Ascending aorta (tissue), 2 donors: ENCODE data around the gene COX7A1. TPM values are rescaled to one million over a fixed set of nuclear protein-coding genes. Genes with fewer than 3 reads are reported as not detected.
"Not testable (repeated sequence)": the region's sequence is repeated elsewhere in the genome, so short reads cannot be mapped to it uniquely, and the experiment has no call there.

ENCODE experiments used
- DNase-seq, 2 donors: peaks; one replicate each; pipeline ENCODE4 v3.0.0-alpha.2; 2019; ENCODE audit warnings: low spot score in 2 of 2
- H3K27ac ChIP-seq, 2 donors: fragments of 200-600 bp; sonication (generic); one replicate each; pipeline ENCODE4 v1.5.1; 2016 to 2017; ENCODE audit warnings: mild to moderate bottlenecking in 1 of 2
- H3K27me3 ChIP-seq: fragments of 200-600 bp; sonication (generic); one replicate; pipeline ENCODE4 v1.5.1; 2017
- H3K36me3 ChIP-seq, 2 donors: fragments of 200-600 bp; sonication (generic); one replicate each; pipeline ENCODE4 v1.5.1; 2016
- H3K4me1 ChIP-seq, 2 donors: fragments of 200-600 bp; sonication (generic); one replicate each; pipeline ENCODE4 v1.5.1; 2016 to 2017; ENCODE audit warnings: mild to moderate bottlenecking in 1 of 2
- H3K4me3 ChIP-seq, 2 donors: fragments of 200-600 bp; sonication (generic); one replicate each; pipeline ENCODE4 v1.5.1; 2016 to 2017; ENCODE audit warnings: mild to moderate bottlenecking in 1 of 2
- H3K9me3 ChIP-seq, 2 donors: fragments of 200-600 bp; sonication (generic); one replicate each; pipeline ENCODE4 v1.5.1; 2016
- CTCF ChIP-seq, 3 experiments: fragments of 200-600 bp in 2 of 3; fragments of 450-650 bp in 1 of 3; sonication (generic) in 2 of 3; IDR thresholded peaks; one replicate each; pipeline ENCODE4 v1.5.1; 2016 to 2019; ENCODE audit warnings: antibody characterized with exemption in 3 of 3, mild to moderate bottlenecking in 1 of 3, moderate library complexity in 1 of 3
- intact Hi-C: fragments of 100-400 bp; cut with DNase I; formaldehyde crosslinking; loops from one replicate; pipeline ENCODE4 v1.15.1; 2023
- total RNA-seq: library from RNA; depleted of rRNA; stranded (reverse); fragments of >200 nt; gene quantifications from one replicate; pipeline ENCODE4 v1.1.0, GENCODE V29; 2016

COX7A1 gene
- total RNA-seq, 1 donor from 2014 or later: 51.2 TPM

GRCh38 chr19:36140304-36141038 lies 11.8 kb downstream of the COX7A1 start:
- TF ChIP-seq CTCF (IDR thresholded peaks at IDR 0.05): no peak
- Histone ChIP-seq H3K4me3 (peak overlapping the region; percentile 80 to 82), H3K27ac (peak overlapping the region; percentile 96 to 97), H3K36me3 (peaks cover 34 to 35% of the 10 kb centered on the region in 2 donors), H3K4me1 (peaks cover 6 to 19% of the 10 kb centered on the region in 2 donors), H3K9me3 (no peaks in the 10 kb centered on the region), H3K27me3 (no peaks in the 10 kb centered on the region)
- peak in 1 of 2 donors; percentile 73 for DNase-seq
- intact Hi-C loops: loop anchor here (1.0 kb wide), 3 partner anchors 11 to 74 kb away; partner anchors contain the start of genes TBCB and ZNF565

DNA sequence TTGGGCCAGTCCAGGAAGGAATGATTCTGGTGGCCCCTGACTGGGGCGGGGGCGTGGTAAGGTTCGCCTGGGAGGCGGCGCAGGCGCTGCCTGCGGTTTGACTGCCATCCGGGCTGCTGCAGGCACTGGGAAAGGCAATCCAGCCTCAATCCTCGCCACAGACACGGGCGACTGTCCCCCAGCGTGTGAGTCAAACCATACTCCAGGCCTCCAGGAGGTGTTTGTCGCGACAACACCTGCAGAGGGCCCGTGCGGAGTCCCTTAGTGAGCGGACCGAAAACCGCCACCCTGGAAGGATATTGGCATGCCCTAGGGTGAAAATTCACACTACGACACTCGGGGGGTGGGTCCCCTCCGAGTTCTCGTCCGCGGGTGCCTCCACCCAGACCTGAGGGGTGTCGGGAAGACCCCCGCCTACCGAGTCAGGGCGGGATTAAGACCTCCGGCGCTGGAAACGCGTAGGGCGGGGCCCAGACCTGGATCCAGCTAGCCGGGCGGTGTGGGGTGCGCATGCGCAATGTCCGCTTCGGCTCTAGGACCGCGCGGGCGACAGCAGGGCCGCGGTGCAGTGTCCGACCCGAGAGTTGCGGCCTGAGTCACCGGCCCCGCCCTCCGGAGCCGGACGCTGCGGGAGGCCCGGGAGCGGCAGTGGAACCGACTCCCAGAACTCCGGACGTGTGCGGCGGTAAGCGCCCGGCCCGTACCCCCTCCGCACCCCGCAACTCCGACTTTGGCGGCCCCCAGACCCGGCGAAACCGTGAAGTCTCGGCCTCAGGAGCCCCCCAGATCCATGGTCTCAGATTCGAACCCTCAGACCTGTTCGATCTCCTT lies 12.6 kb downstream of the COX7A1 start, which contains the start of gene CAPNS1:
TSS of gene CAPNS1 (plus strand) at position 594 of the 831 bp plus-strand sequence. CDS start 946 bp downstream, outside the sequence.
- no peaks in the 10 kb centered on the region for H3K9me3 ChIP-seq
- peak within 1 kb of the TSS; percentile 96 to 97 for H3K27ac ChIP-seq
- peak within 1 kb of the TSS; percentile 80 to 82 for H3K4me3 ChIP-seq
- peak; percentile 85 to 99 for DNase-seq
- H3K27me3 ChIP-seq: no peaks in the 10 kb centered on the region
- peak in 1 of 3 experiments; percentile 11 for TF ChIP-seq CTCF (IDR thresholded peaks at IDR 0.05)
- peaks cover 27 to 28% of the 10 kb centered on the region in 2 donors for H3K36me3 ChIP-seq
- intact Hi-C loops: loop anchor here (1.0 kb wide), 2 partner anchors 11 to 12 kb away; no protein-coding TSS in a partner anchor
- peaks cover 6 to 19% of the 10 kb centered on the region in 2 donors for H3K4me1 ChIP-seq

GRCh38 chr19:36139120-36139472 lies 13.2 kb downstream of the COX7A1 start:
- Histone ChIP-seq H3K36me3 (peaks cover 21 to 22% of the 10 kb centered on the region in 2 donors), H3K9me3 (no peaks in the 10 kb centered on the region), H3K27me3 (no peaks in the 10 kb centered on the region), H3K27ac (peak overlapping the region; percentile 96 to 97), H3K4me3 (peak overlapping the region; percentile 80 to 82), H3K4me1 (peaks cover 6 to 19% of the 10 kb centered on the region in 2 donors)
- no peak for TF ChIP-seq CTCF (IDR thresholded peaks at IDR 0.05)
- DNase-seq: no peak
- intact Hi-C loops: loop anchor here (1.0 kb wide), 1 partner anchor 11 kb away; no protein-coding TSS in a partner anchor

DNA sequence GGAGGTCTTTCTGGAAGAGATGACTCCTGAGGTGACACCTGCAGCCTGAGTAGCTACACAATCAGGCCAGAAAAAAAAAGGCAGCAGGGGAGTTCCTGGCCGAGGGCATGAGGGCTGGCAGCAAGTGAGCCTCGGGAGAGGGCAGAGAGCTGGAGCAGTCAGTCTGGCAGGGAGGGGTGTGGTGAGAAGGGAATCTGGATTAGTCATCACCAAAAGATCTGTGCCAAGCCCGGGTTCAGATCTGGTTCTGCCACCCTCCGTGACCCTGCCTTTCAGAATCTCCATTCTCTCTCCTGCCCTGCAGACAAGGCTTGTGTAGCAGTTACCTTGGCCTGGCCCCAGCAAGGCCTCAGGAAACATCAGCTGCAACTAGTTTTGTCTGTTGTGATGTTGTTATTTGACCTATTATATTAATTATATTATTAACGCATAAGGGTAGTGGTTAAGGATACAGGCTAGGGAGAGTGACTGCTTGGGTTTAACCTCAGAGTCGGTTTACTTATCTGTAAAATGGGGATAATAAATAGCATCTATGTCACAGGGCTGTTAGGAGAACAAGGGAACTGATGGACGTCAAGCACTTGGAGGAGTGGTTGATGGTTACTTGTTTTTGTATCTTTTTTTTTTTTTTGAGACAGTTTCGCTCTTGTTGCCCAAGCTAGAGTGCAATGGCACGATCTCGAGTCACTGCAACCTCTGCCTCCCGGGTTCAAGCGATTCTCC lies 15.1 kb downstream of the COX7A1 start:
- H3K9me3 ChIP-seq: no peaks in the 10 kb centered on the region
- peak overlapping the region in 1 of 2 donors; percentile 33 for H3K4me3 ChIP-seq
- no peak for TF ChIP-seq CTCF (IDR thresholded peaks at IDR 0.05)
- DNase-seq: peak; percentile 33 to 84
- peaks cover 3 to 5% of the 10 kb centered on the region in 2 donors for H3K36me3 ChIP-seq
- intact Hi-C loops: no loop called here
- peaks cover 6 to 19% of the 10 kb centered on the region in 2 donors for H3K4me1 ChIP-seq
- no peaks in the 10 kb centered on the region for H3K27me3 ChIP-seq
- H3K27ac ChIP-seq: peak overlapping the region; percentile 76 to 83

- H3K9me3 ChIP-seq, DNase-seq, H3K27me3 ChIP-seq, intact Hi-C loops, H3K4me3 ChIP-seq, H3K36me3 ChIP-seq: not testable (repeated sequence)
- H3K4me1 ChIP-seq: peaks cover 0 to 13% of the 10 kb centered on the region in 2 donors
- peak overlapping the region in 1 of 2 donors; percentile 83 for H3K27ac ChIP-seq
Observed at GRCh38 chr19:36134867-36135266, 17.4 kb downstream of the COX7A1 start.

GRCh38 chr19:36131221-36131620 lies 21.0 kb downstream of the COX7A1 start:
- DNase-seq, H3K36me3 ChIP-seq, intact Hi-C loops, H3K4me3 ChIP-seq, H3K9me3 ChIP-seq, H3K27ac ChIP-seq, H3K27me3 ChIP-seq: not testable (repeated sequence)
- H3K4me1 ChIP-seq: peaks cover 0 to 15% of the 10 kb centered on the region in 2 donors
